Measurements from ENCODE around the gene TBKBP1. TPM values are rescaled to one million over a fixed set of nuclear protein-coding genes. Genes with fewer than 3 reads are reported as not detected.

Gene TBKBP1
- total RNA-seq (10 to 100 TPM; 10.4 to 11.5 TPM), polyA plus RNA-seq (ENCODE audit: insufficient read length in 2 of 2) (10 to 100 TPM; 46.2 to 62.8 TPM)
- long read RNA-seq, donor 1, partial matches to known transcripts: 5 of 5 reads
- long read RNA-seq, donor 1, other reads (novel, unspliced or antisense): 0 of 5 reads
- long read RNA-seq, donor 2, partial matches to known transcripts: 5 of 5 reads
- long read RNA-seq, donor 2, other reads (novel, unspliced or antisense): 0 of 5 reads
- long read RNA-seq, donor 3: 0 reads
- long read RNA-seq, donor 4: 0 reads

DNA sequence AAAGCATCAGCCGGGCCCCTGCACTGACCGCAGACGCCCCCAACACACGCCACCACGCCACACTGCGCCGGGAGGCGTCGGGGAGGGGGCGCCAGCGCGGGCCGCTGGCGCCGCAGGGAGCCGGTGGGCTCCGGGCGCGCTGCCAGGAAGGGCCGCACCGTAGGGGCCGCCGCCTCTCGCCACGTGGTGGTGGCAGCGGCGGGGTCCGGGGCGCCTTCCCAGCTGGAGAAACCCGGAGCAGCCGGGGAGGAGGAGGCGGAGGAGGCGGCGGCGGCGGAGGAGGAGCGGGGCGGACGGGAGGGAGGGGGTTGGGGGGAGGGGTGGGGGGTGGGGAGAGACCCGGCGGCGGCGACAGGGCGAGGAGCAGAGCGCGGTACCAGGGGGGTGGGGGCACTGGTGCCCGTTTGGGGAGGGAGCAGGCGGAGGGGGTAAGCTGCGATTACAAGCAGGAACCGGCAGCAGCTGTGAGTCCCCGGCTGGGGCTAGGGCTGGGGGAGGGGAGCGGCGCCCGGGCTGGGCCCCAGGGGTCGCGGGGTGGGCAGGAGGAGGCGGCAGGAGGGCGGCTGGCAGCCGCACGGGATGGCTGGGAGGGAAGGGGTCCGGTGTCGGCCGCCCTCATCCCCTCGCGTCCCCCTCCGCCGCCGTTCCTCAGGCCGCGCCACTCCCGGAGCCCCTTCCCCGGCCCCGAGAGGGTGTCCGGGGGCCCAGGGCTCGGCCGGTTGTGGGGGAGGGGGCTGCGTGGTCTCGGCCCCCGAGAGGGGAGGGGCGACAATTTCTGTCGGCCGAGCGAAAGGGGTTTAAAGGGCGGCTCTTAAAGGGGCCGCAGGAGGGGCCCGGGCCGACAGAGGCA, at the start of gene TBKBP1:
Gene TBKBP1, plus strand, starts transcription at position 431 of the 850 bp plus-strand sequence. CDS start 1,952 bp downstream, outside the sequence.
- H3K4me3 ChIP-seq (ENCODE audit: low read depth, low read length): peak within 1 kb of the TSS; percentile 72
- peaks cover 32% of the 10 kb centered on the region for H3K36me3 ChIP-seq (ENCODE audit: control insufficient read depth, insufficient read depth, low read length)
- H3K27ac ChIP-seq (ENCODE audit: low read depth, low read length): peak within 1 kb of the TSS; percentile 73
- no peaks in the 10 kb centered on the region for H3K27me3 ChIP-seq (ENCODE audit: control insufficient read depth, insufficient read depth, low read length)
- peaks cover 32% of the 10 kb centered on the region for H3K4me1 ChIP-seq (ENCODE audit: control insufficient read depth, insufficient read depth, low read length)
- H3K9me3 ChIP-seq (ENCODE audit: control insufficient read depth, insufficient read depth, low read length): no peaks in the 10 kb centered on the region
- DNase-seq (ENCODE audit: low read depth in 4 of 6, low spot score in 6 of 6): peak; percentile 68 to 94 (median 83)
- WGBS (ENCODE audit: insufficient coverage): 0% methylated on average over 63 of the region's 87 CpGs

GRCh38 chr17:47644324-47644723, 49.6 kb upstream of the TBKBP1 start:
- 80% methylated on average over 1 of the region's 5 CpGs for WGBS (ENCODE audit: insufficient coverage)
- H3K4me3 ChIP-seq (ENCODE audit: low read depth, low read length): no peak overlapping the region
- peaks cover 3% of the 10 kb centered on the region for H3K36me3 ChIP-seq (ENCODE audit: control insufficient read depth, insufficient read depth, low read length)
- peaks cover 12% of the 10 kb centered on the region for H3K4me1 ChIP-seq (ENCODE audit: control insufficient read depth, insufficient read depth, low read length)
- H3K9me3 ChIP-seq (ENCODE audit: control insufficient read depth, insufficient read depth, low read length): no peaks in the 10 kb centered on the region
- no peak overlapping the region for H3K27ac ChIP-seq (ENCODE audit: low read depth, low read length)
- no peak for DNase-seq (ENCODE audit: low read depth in 4 of 6, low spot score in 6 of 6)
- no peaks in the 10 kb centered on the region for H3K27me3 ChIP-seq (ENCODE audit: control insufficient read depth, insufficient read depth, low read length)

DNA sequence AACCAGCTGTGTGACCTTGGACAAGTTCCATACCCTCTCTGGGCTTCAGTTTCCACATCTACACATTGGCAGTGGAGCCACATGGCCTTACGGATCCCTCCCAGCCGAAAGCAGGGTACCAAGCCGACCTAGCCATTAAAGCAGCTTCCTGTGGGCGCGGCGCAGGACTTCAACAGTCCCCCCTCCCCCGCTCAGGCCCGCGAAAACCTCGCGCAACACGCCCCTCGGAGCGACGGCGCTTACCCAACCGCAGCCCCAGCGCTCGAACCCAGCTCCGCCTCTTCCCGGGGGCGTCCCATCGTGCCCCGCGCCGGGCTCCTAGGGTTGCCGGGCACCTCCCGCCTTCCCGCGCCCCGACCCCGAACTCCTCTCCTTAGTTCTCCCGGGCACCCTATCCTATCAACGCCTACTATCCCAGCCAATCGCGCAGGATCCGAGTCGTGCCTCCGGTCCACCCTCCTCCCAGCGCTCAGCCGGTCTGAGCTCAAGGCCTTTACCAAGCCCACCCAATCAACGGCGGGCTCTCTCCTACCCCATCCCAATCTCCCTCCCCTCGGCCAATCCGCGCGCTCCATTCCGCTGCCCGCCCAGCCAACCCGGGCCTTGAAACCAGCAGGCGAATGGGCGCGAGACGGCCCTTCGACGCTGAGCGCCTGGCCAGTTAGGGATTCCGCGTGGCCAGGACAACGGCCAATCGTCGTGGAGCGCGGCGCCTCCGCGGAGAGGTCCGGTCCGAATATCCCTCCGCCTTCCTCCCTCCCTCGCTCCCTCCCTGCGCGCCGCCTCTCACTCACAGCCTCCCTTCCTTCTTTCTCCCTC, 44.6 kb upstream of the TBKBP1 start, which contains the start of gene KPNB1:
Gene KPNB1, plus strand, starts transcription at position 767 of the 819 bp plus-strand sequence. CDS start 326 bp downstream, outside the sequence.
- Histone ChIP-seq H3K36me3 (ENCODE audit: control insufficient read depth, insufficient read depth, low read length) (peaks cover 6% of the 10 kb centered on the region), H3K4me3 (ENCODE audit: low read depth, low read length) (peak within 1 kb of the TSS; percentile 86), H3K4me1 (ENCODE audit: control insufficient read depth, insufficient read depth, low read length) (peaks cover 12% of the 10 kb centered on the region), H3K9me3 (ENCODE audit: control insufficient read depth, insufficient read depth, low read length) (no peaks in the 10 kb centered on the region), H3K27ac (ENCODE audit: low read depth, low read length) (peak within 1 kb of the TSS; percentile 95), H3K27me3 (ENCODE audit: control insufficient read depth, insufficient read depth, low read length) (no peaks in the 10 kb centered on the region)
- WGBS (ENCODE audit: insufficient coverage): under 1% methylated on average over 70 of the region's 74 CpGs
- DNase-seq (ENCODE audit: low read depth in 4 of 6, low spot score in 6 of 6): peak; percentile 95 to 100 (median 98)

GRCh38 chr17:47649972-47650524, 43.9 kb upstream of the TBKBP1 start:
- DNase-seq (ENCODE audit: low read depth in 4 of 6, low spot score in 6 of 6): peak in 2 of 6 donors; percentile 24 to 80
- peaks cover 12% of the 10 kb centered on the region for H3K4me1 ChIP-seq (ENCODE audit: control insufficient read depth, insufficient read depth, low read length)
- 0% methylated on average over 8 of the region's 48 CpGs for WGBS (ENCODE audit: insufficient coverage)

GRCh38 chr17:47650525-47651522, 43.1 kb upstream of the TBKBP1 start:
- H3K4me1 ChIP-seq (ENCODE audit: control insufficient read depth, insufficient read depth, low read length): peaks cover 12% of the 10 kb centered on the region
- no peaks in the 10 kb centered on the region for H3K9me3 ChIP-seq (ENCODE audit: control insufficient read depth, insufficient read depth, low read length)
- peaks cover 12% of the 10 kb centered on the region for H3K36me3 ChIP-seq (ENCODE audit: control insufficient read depth, insufficient read depth, low read length)
- no peaks in the 10 kb centered on the region for H3K27me3 ChIP-seq (ENCODE audit: control insufficient read depth, insufficient read depth, low read length)
- H3K4me3 ChIP-seq (ENCODE audit: low read depth, low read length): peak overlapping the region; percentile 86
- DNase-seq (ENCODE audit: low read depth in 4 of 6, low spot score in 6 of 6): peak; percentile 72 to 98 (median 87)
- under 1% methylated on average over 27 of the region's 39 CpGs for WGBS (ENCODE audit: insufficient coverage)
- peak overlapping the region; percentile 91 for H3K27ac ChIP-seq (ENCODE audit: low read depth, low read length)

More at GRCh38 chr17:47649972-47650524, 43.9 kb upstream of the TBKBP1 start:
- H3K27me3 ChIP-seq (ENCODE audit: control insufficient read depth, insufficient read depth, low read length): no peaks in the 10 kb centered on the region
- H3K36me3 ChIP-seq (ENCODE audit: control insufficient read depth, insufficient read depth, low read length): peaks cover 9% of the 10 kb centered on the region
- H3K4me3 ChIP-seq (ENCODE audit: low read depth, low read length): peak overlapping the region; percentile 86
- no peaks in the 10 kb centered on the region for H3K9me3 ChIP-seq (ENCODE audit: control insufficient read depth, insufficient read depth, low read length)
- H3K27ac ChIP-seq (ENCODE audit: low read depth, low read length): peak overlapping the region; percentile 91

GRCh38 chr17:47651704-47652103, 42.3 kb upstream of the TBKBP1 start:
- Histone ChIP-seq H3K4me1 (ENCODE audit: control insufficient read depth, insufficient read depth, low read length) (peaks cover 12% of the 10 kb centered on the region), H3K27me3 (ENCODE audit: control insufficient read depth, insufficient read depth, low read length) (no peaks in the 10 kb centered on the region), H3K4me3 (ENCODE audit: low read depth, low read length) (no peak overlapping the region), H3K36me3 (ENCODE audit: control insufficient read depth, insufficient read depth, low read length) (peaks cover 20% of the 10 kb centered on the region), H3K9me3 (ENCODE audit: control insufficient read depth, insufficient read depth, low read length) (no peaks in the 10 kb centered on the region), H3K27ac (ENCODE audit: low read depth, low read length) (no peak overlapping the region)
- no peak for DNase-seq (ENCODE audit: low read depth in 4 of 6, low spot score in 6 of 6)
- WGBS (ENCODE audit: insufficient coverage): 75% methylated on average over 1 of the region's 2 CpGs

GRCh38 chr17:47652570-47652969, 41.4 kb upstream of the TBKBP1 start:
- Histone ChIP-seq H3K36me3 (ENCODE audit: control insufficient read depth, insufficient read depth, low read length) (peaks cover 23% of the 10 kb centered on the region), H3K27ac (ENCODE audit: low read depth, low read length) (no peak overlapping the region), H3K9me3 (ENCODE audit: control insufficient read depth, insufficient read depth, low read length) (no peaks in the 10 kb centered on the region), H3K4me3 (ENCODE audit: low read depth, low read length) (no peak overlapping the region), H3K4me1 (ENCODE audit: control insufficient read depth, insufficient read depth, low read length) (peaks cover 12% of the 10 kb centered on the region), H3K27me3 (ENCODE audit: control insufficient read depth, insufficient read depth, low read length) (no peaks in the 10 kb centered on the region)
- no CpG with 5 or more reads among the region's 6 CpGs for WGBS (ENCODE audit: insufficient coverage)
- DNase-seq (ENCODE audit: low read depth in 4 of 6, low spot score in 6 of 6): no peak

GRCh38 chr17:47653442-47653841, 40.5 kb upstream of the TBKBP1 start:
- Histone ChIP-seq H3K27me3 (ENCODE audit: control insufficient read depth, insufficient read depth, low read length) (no peaks in the 10 kb centered on the region), H3K4me1 (ENCODE audit: control insufficient read depth, insufficient read depth, low read length) (peaks cover 7% of the 10 kb centered on the region), H3K27ac (ENCODE audit: low read depth, low read length) (no peak overlapping the region), H3K36me3 (ENCODE audit: control insufficient read depth, insufficient read depth, low read length) (peaks cover 25% of the 10 kb centered on the region), H3K9me3 (ENCODE audit: control insufficient read depth, insufficient read depth, low read length) (no peaks in the 10 kb centered on the region), H3K4me3 (ENCODE audit: low read depth, low read length) (no peak overlapping the region)
- 22% methylated on average over 1 of the region's 2 CpGs for WGBS (ENCODE audit: insufficient coverage)
- no peak for DNase-seq (ENCODE audit: low read depth in 4 of 6, low spot score in 6 of 6)

Data from spinal cord (tissue), 10 donors.